Gastrocnemius medialis (tissue), 4 donors: ENCODE measurements around the gene ACYP1. TPM values are rescaled to one million over a fixed set of nuclear protein-coding genes. Genes with fewer than 3 reads are reported as not detected.
A peak's percentile ranks its signal among the peaks of the same experiment; 100 is the strongest.

Experiments used
- ATAC-seq, 2 donors: fragments of 150-250 bp; one replicate each; pipeline ENCODE4 v1.9.1; 2016
- DNase-seq, 2 donors: peaks; one replicate each; pipeline ENCODE4 v3.0.0-alpha.2; 2019
- H3K27ac ChIP-seq, 4 donors: fragments of 200-600 bp; sonication (generic); 1 replicate in 1 of 4; 2 replicates in 3 of 4; pipeline ENCODE4 v1.5.1; 2016 to 2018; ENCODE audit warnings: mild to moderate bottlenecking in 2 of 4, moderate library complexity in 1 of 4
- H3K27me3 ChIP-seq, 3 donors: fragments of 200-600 bp; sonication (generic) in 2 of 3; 1 replicate in 1 of 3; 2 replicates in 2 of 3; pipeline versions ENCODE4 v1.5.1 to v1.6.0; 2016 to 2019; ENCODE audit warnings: mild to moderate bottlenecking in 1 of 3, moderate library complexity in 1 of 3
- H3K36me3 ChIP-seq, 2 donors: fragments of 200-600 bp; sonication (generic) in 1 of 2; one replicate each; pipeline ENCODE4 v1.5.1; 2017 to 2018
- H3K4me1 ChIP-seq, 2 donors: fragments of 200-600 bp; sonication (generic) in 1 of 2; one replicate each; pipeline ENCODE4 v1.5.1; 2016 to 2017; ENCODE audit warnings: mild to moderate bottlenecking in 2 of 2
- H3K4me3 ChIP-seq, 4 donors: fragments of 200-600 bp; sonication (generic) in 3 of 4; 1 replicate in 1 of 4; 2 replicates in 3 of 4; pipeline ENCODE4 v1.5.1; 2016 to 2019; ENCODE audit warnings: mild to moderate bottlenecking in 2 of 4
- H3K9me3 ChIP-seq, 3 donors: fragments of 200-600 bp; sonication (generic) in 2 of 3; 1 replicate in 1 of 3; 2 replicates in 2 of 3; pipeline ENCODE4 v1.5.1; 2016 to 2019
- POLR2A ChIP-seq, 2 donors: fragments of 450-650 bp; IDR thresholded peaks; one replicate each; pipeline ENCODE4 v1.6.1; 2017; ENCODE audit warnings: antibody characterized with exemption in 2 of 2, mild to moderate bottlenecking in 2 of 2, moderate library complexity in 2 of 2
- in situ Hi-C, 4 donors: fragments of 200-750 bp; cut with MboI; loops; one replicate each; pipeline versions ENCODE4 v1.15.0 to v1.8.0; 2017; ENCODE audit warnings: low sequenced_read_pairs in 4 of 4
- intact Hi-C: fragments of 100-400 bp; cut with DNase I; formaldehyde crosslinking; loops from one replicate; pipeline ENCODE4 v1.15.1; 2023; ENCODE audit warnings: low total_unique reads
- total RNA-seq, 4 donors: library from RNA; depleted of rRNA; stranded (reverse); fragments of >200 nt; gene quantifications; one replicate each; pipeline versions ENCODE4 v1.1.0 to v1.2.3, GENCODE V29; 2016
- TF ChIP-seq, protein P1 (sequence below), 5 experiments: fragments of 450-650 bp in 3 of 5; fragments of 200-600 bp in 2 of 5; sonication (generic) in 2 of 5; IDR thresholded peaks in 4 of 5; conservative IDR thresholded peaks in 1 of 5; 1 replicate in 4 of 5; 2 replicates in 1 of 5; pipeline ENCODE4 v1.5.1; 2016 to 2019; ENCODE audit warnings: antibody characterized with exemption in 5 of 5, mild to moderate bottlenecking in 3 of 5, moderate library complexity in 3 of 5

ACYP1 gene
- total RNA-seq, 4 donors from 2014 or later = 12.8 to 41.2 (median 22.9) TPM

DNA sequence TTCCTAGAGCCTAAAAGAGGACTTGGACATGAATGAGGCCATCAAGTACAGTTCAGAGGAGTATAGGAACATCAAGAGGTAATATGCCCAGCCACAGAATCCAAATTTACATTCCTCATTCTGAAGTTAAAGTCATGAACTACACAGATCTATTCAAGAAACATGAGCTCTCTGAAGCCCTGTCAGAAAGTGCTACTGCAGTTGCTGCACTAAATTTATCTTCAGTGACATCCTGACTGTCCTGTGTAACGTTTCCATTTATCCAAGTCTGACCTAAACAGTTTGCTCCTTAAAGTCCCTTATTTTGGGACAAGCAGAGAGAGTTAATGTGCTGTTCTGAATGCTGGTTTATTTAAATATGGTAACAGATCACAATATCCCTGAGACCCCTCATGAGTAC, 34.9 kb upstream of the ACYP1 start:
- no peak for DNase-seq
- peaks cover 30 to 31% of the 10 kb centered on the region in 2 donors for H3K4me1 ChIP-seq
- peak; percentile 86 to 88 for ATAC-seq
- H3K27ac ChIP-seq = peak overlapping the region; percentile 71 to 84 (median 79)
- peaks cover 0 to 71% of the 10 kb centered on the region in 2 donors for H3K36me3 ChIP-seq
- H3K4me3 ChIP-seq = no peak overlapping the region
- H3K27me3 ChIP-seq = no peaks in the 10 kb centered on the region
- intact Hi-C loops = no loop called here
- no peak for TF ChIP-seq POLR2A (IDR thresholded peaks at IDR 0.05)
- TF ChIP-seq, protein P1, sequence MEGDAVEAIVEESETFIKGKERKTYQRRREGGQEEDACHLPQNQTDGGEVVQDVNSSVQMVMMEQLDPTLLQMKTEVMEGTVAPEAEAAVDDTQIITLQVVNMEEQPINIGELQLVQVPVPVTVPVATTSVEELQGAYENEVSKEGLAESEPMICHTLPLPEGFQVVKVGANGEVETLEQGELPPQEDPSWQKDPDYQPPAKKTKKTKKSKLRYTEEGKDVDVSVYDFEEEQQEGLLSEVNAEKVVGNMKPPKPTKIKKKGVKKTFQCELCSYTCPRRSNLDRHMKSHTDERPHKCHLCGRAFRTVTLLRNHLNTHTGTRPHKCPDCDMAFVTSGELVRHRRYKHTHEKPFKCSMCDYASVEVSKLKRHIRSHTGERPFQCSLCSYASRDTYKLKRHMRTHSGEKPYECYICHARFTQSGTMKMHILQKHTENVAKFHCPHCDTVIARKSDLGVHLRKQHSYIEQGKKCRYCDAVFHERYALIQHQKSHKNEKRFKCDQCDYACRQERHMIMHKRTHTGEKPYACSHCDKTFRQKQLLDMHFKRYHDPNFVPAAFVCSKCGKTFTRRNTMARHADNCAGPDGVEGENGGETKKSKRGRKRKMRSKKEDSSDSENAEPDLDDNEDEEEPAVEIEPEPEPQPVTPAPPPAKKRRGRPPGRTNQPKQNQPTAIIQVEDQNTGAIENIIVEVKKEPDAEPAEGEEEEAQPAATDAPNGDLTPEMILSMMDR (IDR thresholded peaks at IDR 0.05 in 4 of 5, conservative IDR thresholded peaks at IDR 0.05 in 1 of 5) = no peak
- in situ Hi-C loops = loop anchor here in 2 of 4 donors (25.0 kb wide), 1 partner anchor 161 kb away; no protein-coding TSS in a partner anchor
- no peaks in the 10 kb centered on the region for H3K9me3 ChIP-seq

DNA sequence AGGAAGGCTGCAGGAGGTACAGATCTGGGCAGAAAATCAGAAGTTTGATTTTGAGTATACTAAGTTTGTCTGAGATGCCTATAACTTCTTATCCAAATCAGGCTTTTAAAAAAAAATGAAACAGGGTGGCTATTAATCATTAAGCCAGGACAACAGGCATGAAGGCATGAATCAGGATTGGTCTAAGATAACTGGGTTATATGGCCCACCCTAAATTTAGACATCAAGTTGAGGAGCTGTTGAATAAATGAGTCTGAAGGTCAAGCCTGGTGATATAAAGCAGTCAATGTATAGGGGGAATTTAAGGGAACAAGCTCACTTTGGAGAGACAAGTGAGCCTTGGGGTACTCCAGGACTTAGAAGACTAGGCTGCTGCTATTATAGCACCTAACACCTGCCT, 34.4 kb upstream of the ACYP1 start:
- no peak for TF ChIP-seq POLR2A (IDR thresholded peaks at IDR 0.05)
- TF ChIP-seq, protein P1 (IDR thresholded peaks at IDR 0.05 in 4 of 5, conservative IDR thresholded peaks at IDR 0.05 in 1 of 5) = no peak
- H3K27me3 ChIP-seq = no peaks in the 10 kb centered on the region
- peak overlapping the region; percentile 71 to 84 (median 79) for H3K27ac ChIP-seq
- DNase-seq (no peak), ATAC-seq (peak in 1 of 2 donors; percentile 35)
- H3K9me3 ChIP-seq = no peaks in the 10 kb centered on the region
- in situ Hi-C loops (loop anchor here in 2 of 4 donors (25.0 kb wide), 1 partner anchor 161 kb away; no protein-coding TSS in a partner anchor), intact Hi-C loops (no loop called here)
- peaks cover 30 to 31% of the 10 kb centered on the region in 2 donors for H3K4me1 ChIP-seq
- no peak overlapping the region for H3K4me3 ChIP-seq
- peaks cover 0 to 70% of the 10 kb centered on the region in 2 donors for H3K36me3 ChIP-seq

DNA sequence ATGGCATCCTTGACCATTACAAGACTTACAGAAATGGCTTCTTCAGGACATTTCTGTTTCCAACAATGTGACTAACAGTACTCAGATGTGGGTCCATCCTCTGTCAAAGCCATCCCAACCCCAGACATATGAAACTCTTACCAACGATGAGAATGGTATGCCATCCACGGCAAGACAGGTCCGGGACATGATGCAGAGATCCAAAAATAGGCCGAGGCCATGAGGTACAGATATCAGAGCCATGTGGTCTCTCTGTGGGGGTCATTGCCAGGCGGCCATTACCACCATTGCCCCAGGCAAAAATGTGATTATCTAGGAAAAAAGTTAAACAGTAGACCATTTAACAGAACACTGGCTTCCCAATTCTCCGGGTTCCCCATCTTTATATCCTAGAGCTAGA, 33.1 kb upstream of the ACYP1 start:
- no peak overlapping the region for H3K4me3 ChIP-seq
- H3K27ac ChIP-seq = peak overlapping the region; percentile 71 to 84 (median 79)
- in situ Hi-C loops (loop anchor here in 2 of 4 donors (25.0 kb wide), 1 partner anchor 160 kb away; no protein-coding TSS in a partner anchor), intact Hi-C loops (no loop called here)
- peaks cover 31 to 34% of the 10 kb centered on the region in 2 donors for H3K4me1 ChIP-seq
- peak; percentile 5 to 69 for DNase-seq
- no peak for TF ChIP-seq POLR2A (IDR thresholded peaks at IDR 0.05)
- TF ChIP-seq, protein P1 (IDR thresholded peaks at IDR 0.05 in 4 of 5, conservative IDR thresholded peaks at IDR 0.05 in 1 of 5) = no peak
- H3K36me3 ChIP-seq = peaks cover 0 to 72% of the 10 kb centered on the region in 2 donors
- H3K9me3 ChIP-seq = no peaks in the 10 kb centered on the region
- no peaks in the 10 kb centered on the region for H3K27me3 ChIP-seq
- ATAC-seq = peak; percentile 45 to 79

DNA sequence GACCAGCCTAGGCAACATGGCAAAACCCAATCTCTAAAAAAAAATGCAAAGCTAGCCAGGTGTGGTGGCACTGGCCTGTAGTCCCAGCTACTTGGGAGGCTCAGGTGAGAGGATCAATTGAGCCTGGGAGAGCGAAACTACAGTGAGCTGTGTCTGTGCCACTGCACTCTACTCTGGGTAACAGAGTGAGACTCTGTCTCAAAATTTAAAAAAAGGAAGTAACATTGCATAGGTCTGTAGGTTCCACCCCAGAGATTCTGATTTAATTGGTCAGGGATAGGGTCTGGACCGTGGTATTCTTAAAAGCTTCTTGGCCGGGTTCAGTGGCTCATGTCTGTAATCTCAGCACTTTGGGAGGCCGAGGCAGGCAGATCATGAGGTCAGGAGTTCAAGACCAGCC, 31.9 kb upstream of the ACYP1 start:
- in situ Hi-C loops (loop anchor here in 2 of 4 donors (25.0 kb wide), 1 partner anchor 158 kb away; no protein-coding TSS in a partner anchor), intact Hi-C loops (no loop called here)
- DNase-seq (no peak), ATAC-seq (no peak)
- no peaks in the 10 kb centered on the region for H3K9me3 ChIP-seq
- peaks cover 31 to 34% of the 10 kb centered on the region in 2 donors for H3K4me1 ChIP-seq
- H3K4me3 ChIP-seq = no peak overlapping the region
- no peak overlapping the region for H3K27ac ChIP-seq
- H3K27me3 ChIP-seq = no peaks in the 10 kb centered on the region
- peaks cover 0 to 71% of the 10 kb centered on the region in 2 donors for H3K36me3 ChIP-seq
- TF ChIP-seq, protein P1 (IDR thresholded peaks at IDR 0.05 in 4 of 5, conservative IDR thresholded peaks at IDR 0.05 in 1 of 5) = no peak
- TF ChIP-seq POLR2A (IDR thresholded peaks at IDR 0.05) = no peak
